Measurements from ENCODE around the gene RAP2B. TPM values are rescaled to one million over a fixed set of nuclear protein-coding genes. Genes with fewer than 3 reads are reported as not detected.
"Not testable (repeated sequence)": the region's sequence is repeated elsewhere in the genome, so short reads cannot be mapped to it uniquely, and the experiment has no call there.

Gene RAP2B
- total RNA-seq, 2 experiments from 2014 or later: 37.2 to 37.3 TPM

GRCh38 chr3:153144779-153145178 is 17.2 kb upstream of the RAP2B start:
- Mint-ChIP-seq H3K36me3 (ENCODE audit: low read depth) (no peaks in the 10 kb centered on the region), H3K4me1 (peaks cover 38% of the 10 kb centered on the region), H3K27me3 (no peaks in the 10 kb centered on the region), H3K27ac (peak overlapping the region; percentile 11), H3K9me3 (peaks cover 1% of the 10 kb centered on the region), H3K4me3 (no peak overlapping the region)
- no peak for DNase-seq
- POLR2A ChIA-PET: interaction anchor here (1.7 kb wide), 1 partner anchor 16 kb away, joined by 9 read pairs; no protein-coding TSS in a partner anchor
- CTCF ChIA-PET: no interaction called here

- H3K27me3 Mint-ChIP-seq: no peaks in the 10 kb centered on the region
- no peak for DNase-seq
- peaks cover 35% of the 10 kb centered on the region for H3K4me1 Mint-ChIP-seq
- ChIA-PET POLR2A (interaction anchor here (1.7 kb wide), 1 partner anchor 15 kb away, joined by 9 read pairs; no protein-coding TSS in a partner anchor), CTCF (no interaction called here)
- H3K4me3 Mint-ChIP-seq: no peak overlapping the region
- no peak overlapping the region for H3K27ac Mint-ChIP-seq
- H3K36me3 Mint-ChIP-seq (ENCODE audit: low read depth): no peaks in the 10 kb centered on the region
- peaks cover 1% of the 10 kb centered on the region for H3K9me3 Mint-ChIP-seq
These were observed 16.6 kb upstream of the RAP2B start for GRCh38 chr3:153145454-153145853.

- POLR2A ChIA-PET: no interaction called here
- no peak overlapping the region for H3K27ac Mint-ChIP-seq
- H3K36me3 Mint-ChIP-seq (ENCODE audit: low read depth): no peaks in the 10 kb centered on the region
These were observed 15.6 kb upstream of the RAP2B start for GRCh38 chr3:153146191-153147053.

GRCh38 chr3:153150991-153151390 is 11.0 kb upstream of the RAP2B start:
- ChIA-PET CTCF (interaction anchor here (1.4 kb wide), 1 partner anchor 10 kb away, joined by 3 read pairs; no protein-coding TSS in a partner anchor), POLR2A (interaction anchor here (0.8 to 2.5 kb wide), 3 partner anchors 9 to 10 kb away, joined by 5 to 8 read pairs (median 6); no protein-coding TSS in a partner anchor)
- H3K27me3 Mint-ChIP-seq: no peaks in the 10 kb centered on the region
- H3K36me3 Mint-ChIP-seq (ENCODE audit: low read depth): no peaks in the 10 kb centered on the region
- H3K9me3 Mint-ChIP-seq: peaks cover 1% of the 10 kb centered on the region
- no peak for DNase-seq
- H3K4me3 Mint-ChIP-seq: no peak overlapping the region
- no peak overlapping the region for H3K27ac Mint-ChIP-seq
- H3K4me1 Mint-ChIP-seq: peaks cover 5% of the 10 kb centered on the region

More at GRCh38 chr3:153146191-153147053, 15.6 kb upstream of the RAP2B start:
- CTCF ChIA-PET: no interaction called here
- Mint-ChIP-seq H3K27me3 (no peaks in the 10 kb centered on the region), H3K4me3 (no peak overlapping the region), H3K4me1 (peaks cover 27% of the 10 kb centered on the region), H3K9me3 (peaks cover 1% of the 10 kb centered on the region)
- no peak for DNase-seq

- H3K27ac Mint-ChIP-seq; H3K36me3 Mint-ChIP-seq (ENCODE audit: low read depth); H3K27me3 Mint-ChIP-seq; H3K9me3 Mint-ChIP-seq; POLR2A ChIA-PET; H3K4me3 Mint-ChIP-seq; CTCF ChIA-PET; DNase-seq: not testable (repeated sequence)
- H3K4me1 Mint-ChIP-seq: peaks cover 13% of the 10 kb centered on the region
These were observed 6.2 kb upstream of the RAP2B start for GRCh38 chr3:153155786-153156185.

GRCh38 chr3:153158189-153158588 is 3.8 kb upstream of the RAP2B start:
- Mint-ChIP-seq H3K4me1 (peaks cover 13% of the 10 kb centered on the region), H3K36me3 (ENCODE audit: low read depth) (peaks cover 7% of the 10 kb centered on the region), H3K27ac (no peak overlapping the region), H3K4me3 (no peak overlapping the region), H3K9me3 (no peaks in the 10 kb centered on the region), H3K27me3 (no peaks in the 10 kb centered on the region)
- no peak for DNase-seq
- CTCF ChIA-PET: no interaction called here
- POLR2A ChIA-PET: no interaction called here

GRCh38 chr3:153158961-153159735 is 2.9 kb upstream of the RAP2B start:
- Mint-ChIP-seq H3K27ac (peak overlapping the region; percentile 99), H3K27me3 (no peaks in the 10 kb centered on the region), H3K4me3 (peak overlapping the region; percentile 13), H3K4me1 (peaks cover 15% of the 10 kb centered on the region), H3K9me3 (no peaks in the 10 kb centered on the region), H3K36me3 (ENCODE audit: low read depth) (peaks cover 16% of the 10 kb centered on the region)
- POLR2A ChIA-PET: interaction anchor here (0.6 to 6.8 kb wide), 4 partner anchors 18 to 63 kb away, joined by 3 to 134 read pairs (median 14); no protein-coding TSS in a partner anchor
- no peak for DNase-seq
- CTCF ChIA-PET: interaction anchor here (0.6 to 4.0 kb wide), 4 partner anchors 57 to 119 kb away, joined by 3 to 28 read pairs (median 14); no protein-coding TSS in a partner anchor

GRCh38 chr3:153159771-153160397 is 2.1 kb upstream of the RAP2B start:
- POLR2A ChIA-PET: interaction anchor here (0.6 to 7.2 kb wide), 23 partner anchors 8 to 1165 kb away, joined by 3 to 134 read pairs (median 6); partner anchors contain the start of gene DHX36

GRCh38 chr3:153160451-153161137 is 1.4 kb upstream of the RAP2B start:
- no peaks in the 10 kb centered on the region for H3K27me3 Mint-ChIP-seq
- DNase-seq: peak; percentile 87
- H3K4me1 Mint-ChIP-seq: peaks cover 26% of the 10 kb centered on the region
- ChIA-PET CTCF (interaction anchor here (0.7 to 4.0 kb wide), 19 partner anchors 10 to 608 kb away, joined by 3 to 28 read pairs (median 5); no protein-coding TSS in a partner anchor), POLR2A (interaction anchor here (0.7 to 7.2 kb wide), 41 partner anchors 9 to 1958 kb away, joined by 3 to 134 read pairs (median 4); partner anchors contain the start of gene DHX36)
- peak overlapping the region; percentile 99 for H3K4me3 Mint-ChIP-seq
- H3K9me3 Mint-ChIP-seq: no peaks in the 10 kb centered on the region
- peak overlapping the region; percentile 99 for H3K27ac Mint-ChIP-seq
- peaks cover 31% of the 10 kb centered on the region for H3K36me3 Mint-ChIP-seq (ENCODE audit: low read depth)

More at GRCh38 chr3:153159771-153160397, 2.1 kb upstream of the RAP2B start:
- H3K4me1 Mint-ChIP-seq: peaks cover 19% of the 10 kb centered on the region
- no peaks in the 10 kb centered on the region for H3K9me3 Mint-ChIP-seq
- H3K4me3 Mint-ChIP-seq: peak overlapping the region; percentile 99
- peaks cover 24% of the 10 kb centered on the region for H3K36me3 Mint-ChIP-seq (ENCODE audit: low read depth)
- H3K27me3 Mint-ChIP-seq: no peaks in the 10 kb centered on the region
- CTCF ChIA-PET: interaction anchor here (1.0 to 4.0 kb wide), 10 partner anchors 15 to 609 kb away, joined by 3 to 28 read pairs (median 8); no protein-coding TSS in a partner anchor
- DNase-seq: no peak
- peak overlapping the region; percentile 99 for H3K27ac Mint-ChIP-seq

GRCh38 chr3:153161138-153161713 is 800 bp upstream of the RAP2B start:
- peak overlapping the region; percentile 99 for H3K4me3 Mint-ChIP-seq
- ChIA-PET CTCF (interaction anchor here (0.5 to 4.0 kb wide), 19 partner anchors 10 to 608 kb away, joined by 3 to 28 read pairs (median 5); no protein-coding TSS in a partner anchor), POLR2A (interaction anchor here (0.5 to 7.2 kb wide), 40 partner anchors 9 to 1959 kb away, joined by 3 to 134 read pairs (median 4); partner anchors contain the start of gene DHX36)
- H3K27me3 Mint-ChIP-seq: no peaks in the 10 kb centered on the region
- H3K4me1 Mint-ChIP-seq: peaks cover 32% of the 10 kb centered on the region
- H3K27ac Mint-ChIP-seq: peak overlapping the region; percentile 99
- H3K9me3 Mint-ChIP-seq: no peaks in the 10 kb centered on the region
- peak; percentile 95 for DNase-seq
- H3K36me3 Mint-ChIP-seq (ENCODE audit: low read depth): peaks cover 37% of the 10 kb centered on the region

GRCh38 chr3:153162513-153163392 is 727 bp downstream of the RAP2B start:
- CTCF ChIA-PET: interaction anchor here (1.0 to 5.2 kb wide), 9 partner anchors 10 to 237 kb away, joined by 3 to 41 read pairs (median 4); no protein-coding TSS in a partner anchor
- Mint-ChIP-seq H3K4me3 (peak overlapping the region; percentile 99), H3K9me3 (no peaks in the 10 kb centered on the region), H3K27ac (peak overlapping the region; percentile 99), H3K36me3 (ENCODE audit: low read depth) (peaks cover 50% of the 10 kb centered on the region), H3K4me1 (peaks cover 47% of the 10 kb centered on the region), H3K27me3 (no peaks in the 10 kb centered on the region)
- peak; percentile 48 for DNase-seq
- POLR2A ChIA-PET: interaction anchor here (0.9 to 7.2 kb wide), 16 partner anchors 9 to 605 kb away, joined by 3 to 134 read pairs (median 8); no protein-coding TSS in a partner anchor
